Umbilical cord (tissue), 2 donors: ENCODE data around the gene LRRC8B. TPM values are rescaled to one million over a fixed set of nuclear protein-coding genes. Genes with fewer than 3 reads are reported as not detected.

Experiments used
- DNase-seq: peaks from one replicate; pipeline ENCODE4 v3.0.0-alpha.2; 2015; ENCODE audit warnings: low spot score
- total RNA-seq: library from RNA; depleted of rRNA; stranded (reverse); fragments of >200 nt; gene quantifications from one replicate; pipeline ENCODE4 v1.2.3, GENCODE V29; 2014; ENCODE audit warnings: low replicate concordance; ENCODE audit not compliant: insufficient read depth

Gene LRRC8B
- total RNA-seq, 1 donor from 2014 or later = 6.7 TPM

DNA sequence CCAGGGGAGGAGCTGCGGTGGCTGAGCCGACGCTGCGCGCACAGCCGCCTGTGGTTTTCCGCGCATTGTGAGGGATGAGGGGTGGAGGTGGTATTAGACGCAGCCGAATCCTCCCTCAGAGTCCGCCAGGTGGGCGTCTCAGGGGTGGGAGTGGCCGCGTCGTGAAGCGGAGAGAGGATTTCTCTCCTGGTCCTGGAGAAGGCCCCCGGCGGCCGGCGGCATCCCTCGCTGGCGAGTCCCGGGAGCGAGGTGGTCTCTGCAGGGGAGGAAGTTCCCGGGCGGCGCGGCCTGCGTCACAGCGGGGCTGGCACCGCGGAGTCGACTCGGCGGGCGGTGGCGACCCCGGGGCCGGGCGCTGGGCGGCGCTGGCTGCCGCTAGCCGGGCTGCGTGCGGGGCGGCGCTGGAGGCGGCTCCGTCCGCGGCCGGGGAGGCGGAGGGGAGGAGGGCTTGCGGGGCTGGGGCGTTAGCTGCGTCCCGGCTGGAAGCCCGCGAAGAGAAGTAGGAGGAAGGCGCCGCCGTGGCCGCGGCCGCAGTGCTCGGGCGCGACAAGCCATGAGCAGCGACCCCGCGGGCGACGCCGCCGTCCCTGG, 108.1 kb downstream of the LRRC8B start, which contains the start of gene LRRC8C:
TSS of gene LRRC8C (plus strand) at position 464 of the 591 bp plus-strand sequence. CDS start 53,354 bp downstream, outside the sequence.
- peak; percentile 81 for DNase-seq

DNA sequence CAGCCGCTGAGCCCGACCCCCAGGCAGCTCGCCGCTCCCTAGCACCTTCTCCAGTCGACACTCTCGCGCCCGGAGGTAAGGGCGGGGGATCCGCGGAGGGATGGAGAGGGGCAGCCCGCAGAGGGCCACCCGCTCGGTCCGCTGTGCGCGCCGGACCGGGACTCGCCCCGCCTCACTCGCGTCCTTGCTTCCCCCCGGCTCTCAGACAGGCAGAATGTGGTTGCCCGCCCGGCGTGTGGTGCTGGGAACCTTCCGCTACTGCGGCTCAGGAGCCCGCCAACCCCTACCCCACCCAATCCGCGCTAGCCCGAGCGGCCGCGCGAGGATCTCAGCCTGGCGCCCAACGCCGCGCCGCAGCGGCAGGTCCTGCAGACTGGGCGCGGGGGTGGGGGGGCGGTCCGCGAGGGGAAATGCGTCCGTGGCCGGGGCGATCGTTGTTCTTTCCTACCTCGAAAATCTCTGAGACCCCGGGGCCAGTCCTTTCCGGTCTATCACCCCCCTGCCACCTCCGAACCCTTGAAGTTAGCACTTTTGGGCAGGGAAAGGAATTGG, 108.7 kb downstream of the LRRC8B start:
- DNase-seq = peak; percentile 36

DNA sequence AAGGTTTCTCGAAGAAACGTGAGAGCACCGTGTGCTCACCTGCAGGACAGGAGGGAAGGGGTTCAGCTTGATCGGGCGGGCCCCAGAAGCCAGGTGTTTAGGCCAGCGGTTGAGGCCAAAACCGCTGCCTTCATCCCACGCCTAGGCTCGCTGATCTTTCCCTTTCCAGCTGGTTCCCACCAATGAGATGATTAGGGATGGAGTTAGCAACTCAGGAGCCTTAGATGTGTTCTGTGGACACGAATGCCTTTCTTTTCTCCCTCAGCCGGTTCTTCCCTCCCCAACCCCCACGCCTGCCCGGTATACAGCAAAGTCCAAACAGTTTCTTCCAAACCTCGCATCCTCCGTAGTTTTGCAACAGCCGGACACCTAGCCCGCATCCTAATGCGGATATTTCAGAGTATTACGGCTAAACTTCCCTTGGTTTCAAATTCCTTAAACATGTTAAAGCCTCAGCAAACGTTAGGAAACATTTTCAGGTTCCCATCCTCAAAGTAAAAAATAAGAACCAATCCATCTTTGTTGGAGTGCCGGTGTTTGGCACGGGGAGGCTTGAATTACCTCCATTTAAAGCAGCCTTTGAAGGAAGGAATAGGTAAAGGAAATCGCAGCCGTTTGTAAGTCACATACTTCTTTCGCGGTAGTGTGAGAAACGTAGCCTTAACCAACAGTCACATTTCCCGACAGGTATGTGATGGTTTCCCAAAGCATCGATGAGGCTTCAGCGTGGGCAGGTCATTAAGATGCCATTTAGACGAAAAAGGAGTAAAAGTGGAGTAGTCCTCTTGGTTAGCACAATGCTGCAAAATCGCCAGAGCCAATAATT, 109.4 kb downstream of the LRRC8B start:
- DNase-seq = peak; percentile 34

DNA sequence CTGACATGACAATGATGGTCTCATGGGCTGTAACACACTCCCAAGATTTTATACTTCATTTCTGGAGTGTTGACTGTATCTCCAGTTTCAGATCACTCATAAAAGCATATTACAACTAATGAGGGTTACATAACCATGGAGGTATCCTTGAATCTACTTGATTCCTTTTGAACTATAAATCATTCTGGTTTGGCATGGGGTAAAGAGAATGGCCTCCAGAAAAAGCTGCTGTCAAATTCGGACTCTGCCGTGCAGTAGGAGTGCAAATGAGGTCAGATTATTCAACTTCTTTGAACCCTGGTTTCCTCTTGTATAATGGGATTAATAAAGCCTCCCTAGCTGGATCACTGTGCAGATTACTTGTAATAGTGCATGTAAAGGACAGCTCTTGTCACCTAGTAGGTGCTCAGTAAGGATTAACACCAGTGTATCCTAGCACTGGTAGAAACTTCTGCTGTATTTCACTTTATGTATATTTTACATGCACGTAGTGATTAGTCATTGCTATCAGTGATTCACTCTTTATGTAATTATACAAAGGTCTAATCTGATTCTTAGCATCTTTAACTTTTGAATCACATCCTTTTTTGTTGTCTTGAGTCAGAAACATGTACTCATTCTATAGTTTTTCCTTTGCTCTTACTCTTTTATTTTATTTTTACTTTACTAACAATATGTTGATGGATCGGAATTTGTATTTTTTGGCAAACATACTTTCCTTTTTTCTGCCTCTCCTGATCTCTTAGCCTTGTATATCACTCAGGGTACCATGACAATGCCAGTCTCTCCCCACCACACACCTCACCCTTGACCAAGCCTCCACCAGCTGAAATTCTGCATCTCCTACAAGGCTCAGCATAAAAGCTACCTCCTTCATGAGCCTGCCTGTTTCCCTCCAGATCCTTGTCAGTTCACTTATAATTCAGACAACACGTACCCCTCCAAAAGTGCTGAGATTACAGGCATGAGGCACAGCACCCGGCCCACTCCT, 111.5 kb downstream of the LRRC8B start:
- no peak for DNase-seq

DNA sequence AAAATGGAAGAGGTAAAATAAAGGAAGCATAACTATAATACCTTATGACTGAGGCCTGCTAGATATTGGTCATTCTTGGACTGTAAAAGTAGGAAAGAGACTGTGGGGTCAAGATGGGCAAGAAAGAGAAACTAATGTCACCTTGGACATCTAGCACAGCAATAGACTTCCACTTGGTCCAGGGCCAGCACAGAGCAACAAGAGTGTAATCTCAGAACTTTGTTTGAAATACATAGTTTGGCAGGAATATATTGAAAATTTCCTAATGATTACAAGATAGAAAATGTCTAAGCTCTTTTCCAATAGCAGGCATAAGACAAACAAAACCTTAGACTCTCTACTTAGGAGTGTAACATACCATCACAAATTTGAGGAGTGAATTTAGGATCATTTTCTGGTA, 112.9 kb downstream of the LRRC8B start:
- no peak for DNase-seq

DNA sequence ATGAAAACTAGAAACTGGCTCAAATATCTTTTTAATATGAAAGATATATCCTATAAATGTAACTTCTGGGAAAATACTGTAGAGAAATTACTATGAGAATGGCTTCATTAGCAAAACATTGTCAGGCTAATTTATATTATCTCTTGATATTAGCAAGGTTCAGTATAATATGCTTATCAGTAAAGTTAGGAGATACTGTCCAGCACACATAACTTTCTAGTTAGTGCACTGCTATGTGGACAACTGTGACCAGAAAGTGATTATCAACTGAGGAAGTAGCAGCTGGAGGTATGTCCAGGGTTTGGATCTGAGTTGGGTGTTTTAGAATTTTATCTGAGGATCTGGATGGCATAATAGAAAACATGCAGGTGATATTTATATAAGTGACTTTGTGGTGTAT, 115.8 kb downstream of the LRRC8B start:
- DNase-seq = no peak

DNA sequence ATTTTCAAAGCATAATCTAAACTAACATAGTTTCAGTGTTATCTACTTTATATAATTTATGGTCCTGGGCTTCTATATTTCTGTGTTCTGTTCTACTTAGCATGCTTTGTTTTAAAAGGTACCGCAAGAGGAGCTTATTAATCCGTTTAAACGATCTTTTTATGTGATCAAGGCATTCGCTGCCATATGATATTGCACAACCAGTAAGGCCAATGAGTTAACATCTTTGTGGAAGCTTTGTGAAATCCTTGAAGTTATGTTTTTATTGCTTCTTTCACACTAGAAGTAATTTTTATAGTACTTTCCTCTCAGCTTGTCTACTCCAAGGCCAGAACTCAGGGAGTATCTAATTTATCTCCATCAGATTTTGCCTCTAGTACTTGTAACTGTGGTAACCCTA, 117.2 kb downstream of the LRRC8B start:
- DNase-seq = peak; percentile 24

DNA sequence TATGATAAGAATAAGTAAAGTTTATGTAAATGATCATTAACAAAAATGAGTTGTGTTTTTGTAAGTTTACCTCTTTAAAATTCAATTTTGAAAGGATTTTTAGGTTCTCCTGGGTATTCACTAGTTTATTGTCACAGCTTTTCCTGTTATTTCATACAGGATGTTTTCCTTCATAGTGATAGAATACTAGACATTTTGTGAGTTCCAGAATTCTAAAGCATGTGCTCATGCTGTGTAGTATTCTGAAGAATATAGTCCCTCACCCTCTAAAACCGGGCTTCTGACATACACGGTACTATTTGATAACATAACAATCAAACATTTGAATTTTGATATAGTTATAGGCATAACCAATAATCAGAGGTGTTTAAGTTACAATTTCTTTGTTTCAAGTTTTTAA, 118.9 kb downstream of the LRRC8B start:
- no peak for DNase-seq

DNA sequence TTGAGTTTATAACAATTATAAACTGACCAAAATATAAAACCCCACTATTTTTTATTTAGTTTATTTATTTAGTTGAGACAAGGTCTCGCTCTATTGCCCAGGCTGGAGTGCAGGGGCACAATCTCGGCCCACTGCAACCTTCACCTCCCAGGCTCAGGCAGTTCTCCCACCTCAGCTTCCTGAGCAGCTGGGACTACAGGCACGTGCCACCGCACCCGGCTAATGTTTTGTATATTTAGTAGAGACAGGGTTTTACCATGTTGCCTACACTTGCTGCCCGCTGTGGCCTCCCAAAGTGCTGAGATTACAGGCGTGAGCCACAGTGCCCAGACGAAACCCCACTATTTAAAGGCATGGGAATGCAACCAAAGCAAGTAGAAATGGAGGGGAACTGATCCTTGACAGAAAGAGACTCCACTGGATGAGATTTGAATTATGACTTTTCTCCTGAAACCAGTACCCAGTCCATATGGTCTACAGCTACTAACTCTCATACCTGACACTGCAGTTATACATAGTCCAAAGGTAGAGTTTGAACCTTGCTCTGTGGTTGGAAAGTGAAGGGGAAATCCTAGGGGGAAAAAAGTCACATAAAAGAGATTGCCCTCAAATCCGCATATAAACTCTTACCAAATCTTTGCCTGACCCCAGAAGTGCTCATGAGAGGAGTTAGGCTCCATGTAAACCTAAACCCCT, 119.6 kb downstream of the LRRC8B start:
- DNase-seq = no peak

DNA sequence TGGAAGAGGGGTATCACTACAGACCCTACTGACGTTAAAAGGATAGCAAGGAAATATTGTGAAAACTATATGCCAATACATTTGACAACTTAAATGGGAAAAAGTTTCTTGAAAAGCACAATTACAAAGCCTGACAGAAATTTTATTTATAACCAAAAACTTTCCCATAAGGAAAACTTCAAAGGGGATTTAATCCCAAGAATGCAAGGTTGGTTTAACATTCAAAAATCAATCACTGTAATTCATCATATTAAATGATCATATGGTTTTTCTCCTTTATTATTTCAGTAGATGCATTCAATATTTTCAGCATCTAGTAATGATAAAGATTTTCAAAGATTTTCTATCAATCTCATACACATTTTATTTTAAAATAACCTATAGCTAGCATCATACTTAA, 121.6 kb downstream of the LRRC8B start:
- DNase-seq = no peak

Other genes with a start within 250 kb of the LRRC8B start
- gene GBP6, start 160.8 kb upstream of the LRRC8B start, total RNA-seq = 0.48 TPM
- gene LRRC8C, start 108.3 kb downstream of the LRRC8B start, total RNA-seq = 7.7 TPM